Ecto neural progenitor cell (in vitro differentiated cells): ENCODE measurements around the gene FOXP1.

ENCODE experiments used
- DNase-seq: peaks from one replicate; pipeline ENCODE4 v3.0.0-alpha.2; 2018; ENCODE audit warnings: low spot score

FOXP1 gene

DNA sequence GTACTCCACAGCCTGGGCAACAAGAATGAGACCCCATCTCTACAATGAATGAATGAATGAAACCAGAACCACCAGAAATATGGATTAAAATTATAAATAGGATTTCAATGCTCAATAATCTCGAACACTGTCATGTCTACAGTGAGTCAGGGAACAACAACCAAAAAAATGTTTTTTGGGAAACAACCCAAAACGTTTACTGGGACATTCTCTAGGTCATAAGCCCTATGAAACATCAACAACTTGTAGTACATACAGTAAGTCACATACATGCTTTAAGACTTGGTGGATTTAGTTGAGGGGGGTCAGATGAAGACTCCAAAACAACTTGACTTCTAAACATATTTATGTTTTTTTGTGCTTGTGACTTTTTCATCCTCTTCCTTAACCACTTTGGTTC lies 511.2 kb downstream of the FOXP1 start:
- no peak for DNase-seq

DNA sequence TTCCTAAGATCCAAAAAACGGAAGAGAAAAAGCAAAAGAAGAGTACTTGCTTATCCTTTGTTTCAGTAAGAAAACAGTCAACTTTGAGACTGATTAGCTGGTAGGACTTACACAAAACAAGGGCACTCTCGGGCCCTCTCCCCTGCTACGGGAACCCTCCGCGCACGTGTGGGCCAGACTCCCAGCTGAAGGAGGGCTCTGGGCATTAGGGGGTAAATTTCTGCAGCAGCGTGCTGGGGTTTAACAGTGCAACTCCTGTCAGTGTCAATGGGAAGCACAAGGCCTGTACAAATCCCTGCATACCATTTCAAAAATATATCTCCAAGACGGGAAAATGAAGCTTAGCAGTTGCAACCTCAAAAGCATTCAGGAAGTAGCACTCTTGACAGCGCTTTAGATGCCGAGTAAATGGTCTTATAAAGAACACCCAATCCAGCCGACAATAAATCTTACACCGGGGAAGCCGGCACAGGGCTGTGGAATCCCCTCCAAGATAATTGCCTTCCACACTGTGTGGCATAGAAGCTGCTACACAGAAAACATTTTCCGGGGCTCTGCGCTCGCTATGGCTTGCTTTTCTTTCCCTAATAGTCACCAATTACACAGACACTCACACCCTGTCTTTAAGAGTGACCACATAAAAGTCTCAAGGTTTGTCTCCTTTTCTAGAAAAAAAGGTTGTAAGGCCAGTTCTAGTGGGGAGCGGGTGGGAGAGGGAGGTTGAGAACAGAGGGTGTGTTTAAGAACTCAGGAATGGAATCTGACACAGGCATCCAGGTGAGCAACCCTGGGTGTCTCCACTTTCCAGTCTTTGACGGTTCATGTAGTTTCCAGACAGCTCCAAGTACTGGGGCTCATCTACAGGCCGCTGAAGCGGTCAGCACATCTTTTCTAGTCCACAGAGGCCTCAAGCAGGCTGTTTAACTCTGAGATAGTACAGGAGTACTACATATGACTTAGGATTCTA lies 512.7 kb downstream of the FOXP1 start:
- DNase-seq: no peak

DNA sequence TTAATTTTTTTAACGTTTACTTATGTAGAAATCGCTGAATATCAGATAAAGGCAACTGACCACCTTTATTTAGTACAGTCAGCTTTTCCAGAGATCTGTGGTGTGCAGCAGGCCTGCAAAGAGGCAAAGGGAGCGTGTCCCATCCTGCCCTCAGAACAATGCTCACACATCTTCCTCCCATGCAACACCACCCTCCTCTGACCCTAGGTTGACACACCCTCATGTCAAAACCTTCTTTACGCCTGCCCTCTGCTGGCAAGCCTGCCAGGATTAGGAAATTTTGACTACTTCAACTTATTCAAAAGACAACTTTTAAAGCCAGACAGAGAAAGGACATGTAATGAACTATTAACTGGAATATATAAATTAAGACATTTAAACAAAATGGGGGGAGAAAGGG lies 513.7 kb downstream of the FOXP1 start:
- peak; percentile 51 for DNase-seq

DNA sequence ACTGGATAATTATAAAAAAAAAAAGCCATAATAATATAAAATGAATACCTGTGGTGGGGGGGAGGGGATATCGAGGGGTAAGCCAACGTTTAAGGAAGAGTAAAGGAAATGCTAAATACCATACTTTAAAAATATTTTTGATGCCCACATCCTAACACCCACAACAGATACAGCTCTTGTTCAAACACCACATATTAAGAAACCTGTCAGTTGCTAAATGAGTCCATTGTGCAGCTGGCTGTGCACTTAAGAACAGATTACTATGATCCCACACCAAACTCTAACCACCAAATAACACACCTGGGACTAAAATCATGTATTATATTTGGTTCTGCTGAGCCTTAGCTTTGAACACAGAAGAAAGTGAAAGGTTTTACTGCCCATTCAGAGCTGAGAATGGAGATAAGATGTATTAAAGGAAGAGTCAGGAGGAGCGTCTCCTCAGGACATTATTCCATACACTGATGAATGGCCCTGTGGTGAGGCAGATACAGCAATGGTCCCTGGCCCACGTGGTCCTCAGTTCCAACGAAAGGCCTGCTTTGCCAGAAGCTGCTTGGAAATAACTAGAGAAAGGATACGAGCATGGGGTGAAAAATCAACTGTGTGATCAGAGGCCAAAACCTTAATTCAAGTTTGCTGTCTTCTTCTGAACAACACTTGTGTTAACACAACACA lies 515.4 kb downstream of the FOXP1 start:
- DNase-seq: no peak

DNA sequence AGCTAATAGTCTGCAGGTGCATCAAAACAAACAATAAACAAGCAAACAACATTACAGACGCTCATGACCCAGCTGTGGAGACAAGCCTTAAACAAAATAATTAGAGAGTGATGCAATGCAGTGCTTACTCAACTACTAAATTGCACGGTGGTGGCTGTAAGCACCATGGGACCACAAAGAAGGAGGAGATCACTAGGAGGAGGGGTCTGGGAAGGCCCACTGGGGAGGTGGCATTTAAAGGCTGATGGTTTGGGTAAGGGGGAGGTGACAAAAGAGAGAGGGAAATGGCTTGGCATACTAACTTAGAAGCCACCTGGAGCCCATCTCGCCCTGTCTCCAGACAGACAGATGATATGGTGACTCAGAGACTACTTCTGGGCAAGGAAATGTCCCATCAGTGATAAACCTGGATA lies 516.7 kb downstream of the FOXP1 start:
- DNase-seq: no peak

DNA sequence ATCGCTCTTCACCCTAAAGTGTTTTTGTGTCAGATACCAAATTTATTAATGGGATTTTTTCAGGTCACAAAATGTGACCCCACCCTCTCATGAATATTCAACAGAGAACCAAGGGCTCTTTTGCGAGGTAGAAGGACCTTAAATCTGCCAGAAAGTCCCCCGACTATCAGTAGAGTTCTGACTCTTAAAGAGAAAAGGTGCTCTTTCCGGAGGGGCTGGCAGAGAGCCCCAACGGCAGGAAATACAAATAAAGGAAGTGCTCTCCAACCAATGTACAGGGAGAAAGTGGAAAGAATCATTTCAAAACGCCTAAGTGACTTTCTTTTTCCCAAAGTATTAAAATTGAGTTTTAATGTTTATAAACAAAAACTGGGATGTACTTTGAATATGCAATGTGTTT lies 517.2 kb downstream of the FOXP1 start:
- DNase-seq: no peak

DNA sequence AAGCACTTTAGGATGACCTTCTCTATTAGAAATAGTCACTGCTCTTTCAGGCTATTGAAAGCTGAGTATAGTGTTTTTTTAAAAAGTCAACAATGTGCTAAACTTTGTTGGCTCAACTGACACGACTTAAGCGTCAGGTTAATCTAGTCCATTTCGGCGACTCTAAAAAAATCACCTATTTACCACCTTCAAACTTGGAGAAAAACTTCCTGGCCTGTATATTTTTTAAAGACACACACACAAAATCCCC lies 517.8 kb downstream of the FOXP1 start:
- DNase-seq: no peak

DNA sequence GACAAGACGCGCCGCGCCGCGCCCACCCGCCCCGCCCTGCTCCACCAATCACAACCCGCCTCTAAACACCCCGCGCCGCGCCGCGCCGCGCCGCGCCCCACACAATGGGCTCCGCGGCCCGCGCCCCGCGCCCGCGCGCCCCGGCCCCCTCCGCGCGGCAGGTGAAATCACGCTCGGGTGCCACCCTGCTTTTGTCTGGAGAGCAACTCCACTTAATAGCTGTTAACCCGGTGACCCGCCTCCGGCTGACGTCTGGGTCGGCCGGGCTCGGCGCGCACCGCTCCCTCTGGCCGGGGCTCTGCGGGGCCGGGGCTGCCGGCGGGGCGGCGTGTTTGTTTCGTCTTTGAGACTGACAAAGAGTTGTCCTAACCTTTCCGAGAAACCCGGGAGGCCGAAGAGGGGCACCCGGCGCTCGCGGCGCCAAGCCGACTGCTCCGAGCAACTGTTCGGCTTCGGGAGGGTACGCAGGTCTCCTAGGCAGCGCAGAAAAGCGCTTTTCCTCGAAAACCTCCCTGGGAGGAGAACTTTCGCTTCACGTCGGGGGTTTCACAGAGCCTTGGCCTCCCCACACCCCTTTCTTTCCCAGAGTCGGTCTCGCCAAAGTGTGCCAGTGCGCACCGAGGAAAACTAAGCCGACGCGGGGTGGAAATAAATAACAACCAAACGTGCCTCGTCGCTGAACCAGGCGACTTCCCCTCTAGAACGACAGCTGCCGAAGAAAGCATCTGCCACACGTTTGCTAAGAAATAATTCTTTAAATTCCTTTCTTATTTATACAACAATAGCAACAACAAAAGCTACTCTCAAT lies 518.4 kb downstream of the FOXP1 start:
- peak; percentile 78 for DNase-seq

DNA sequence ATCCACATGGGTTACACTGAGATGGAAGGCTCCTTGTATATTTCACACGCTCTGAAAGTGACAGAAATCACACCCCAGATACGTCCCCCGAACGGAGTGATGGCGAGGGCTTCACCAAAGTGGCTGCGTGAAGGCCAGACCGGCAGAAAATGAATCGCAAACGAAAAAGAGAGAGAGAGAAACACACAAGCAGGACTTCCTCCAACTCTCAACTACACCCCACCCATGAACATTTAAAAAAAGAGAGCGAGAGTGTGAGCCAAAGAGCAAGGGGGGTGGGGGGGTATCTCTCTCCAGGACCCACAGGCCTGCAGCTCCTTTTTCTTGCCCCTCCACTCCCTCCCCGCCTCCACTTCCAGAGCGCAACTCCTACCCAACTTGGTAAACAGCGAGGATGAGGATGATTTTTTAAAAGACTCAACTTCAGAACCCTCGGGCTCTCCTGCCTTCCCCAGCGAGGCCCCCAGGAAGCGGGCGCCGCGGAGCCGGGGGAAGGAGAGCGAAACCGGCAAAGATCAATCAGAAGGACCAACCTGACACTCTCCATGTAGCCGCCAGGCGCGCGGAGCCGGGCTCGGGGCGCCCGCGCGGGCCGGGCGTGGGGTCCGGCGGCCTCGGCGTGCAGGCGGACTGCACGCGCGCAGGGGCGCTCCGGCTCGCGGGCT lies 519.1 kb downstream of the FOXP1 start:
- DNase-seq: peak; percentile 66

DNA sequence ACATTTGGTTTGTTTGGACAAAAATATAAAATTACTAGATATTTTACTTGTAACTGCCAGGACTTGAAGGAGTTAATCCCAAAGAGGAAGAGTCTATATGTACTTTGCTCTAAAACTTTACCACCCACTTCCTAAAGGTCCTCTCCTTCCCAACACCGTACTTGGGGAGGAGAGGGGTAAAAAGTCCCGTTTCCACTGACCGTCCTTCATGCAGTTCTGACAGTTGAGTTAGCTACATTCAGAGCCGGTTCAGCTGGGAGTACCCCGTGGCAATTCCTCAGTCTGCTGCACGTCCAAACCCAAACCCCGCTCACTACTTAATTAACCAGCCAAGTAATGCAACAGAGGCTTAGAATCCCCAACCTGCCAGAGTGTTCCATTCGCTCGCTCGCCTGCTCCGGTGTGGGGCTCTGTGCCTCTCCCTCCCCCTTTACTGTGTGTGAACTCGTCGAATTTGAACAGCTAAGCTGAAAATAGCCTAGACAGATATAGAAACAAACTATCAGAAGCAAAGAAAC lies 519.7 kb downstream of the FOXP1 start:
- DNase-seq: peak; percentile 55

DNA sequence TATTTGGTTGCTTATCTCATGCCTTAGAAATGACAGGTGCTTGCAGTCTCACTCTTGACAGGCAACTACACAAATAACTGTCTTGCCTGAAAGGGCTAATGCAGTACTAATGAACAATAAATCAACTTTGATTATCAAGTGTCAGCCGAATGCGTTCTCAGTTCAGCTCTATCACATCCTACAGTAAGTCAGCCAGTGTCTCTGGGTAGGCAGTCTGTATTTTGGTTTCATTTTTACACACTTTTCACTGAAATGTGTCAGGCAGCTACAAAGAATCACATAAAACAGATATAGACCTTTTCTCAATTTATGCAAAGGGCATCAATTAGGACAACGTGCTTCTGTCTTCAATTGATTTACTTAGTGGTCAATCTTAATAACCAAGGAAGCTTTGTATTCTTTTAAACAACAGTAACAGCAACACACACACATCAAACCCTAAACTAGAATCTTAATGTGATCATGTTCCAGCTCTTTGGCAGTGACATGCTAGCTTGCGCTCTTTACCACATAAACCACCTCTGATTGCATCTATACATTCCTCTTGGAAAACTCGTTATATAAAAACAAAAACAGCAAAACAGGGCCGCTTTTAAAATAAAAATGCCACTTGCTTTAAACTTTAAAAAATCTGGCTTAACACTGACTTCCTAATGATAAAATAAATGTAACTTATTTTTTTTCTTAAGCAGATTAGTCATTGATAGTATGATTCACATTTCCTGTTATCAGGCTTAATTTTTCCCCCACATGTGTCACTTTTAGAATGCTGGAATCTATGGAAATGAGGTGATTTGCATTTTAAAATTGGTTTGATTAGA lies 520.4 kb downstream of the FOXP1 start:
- DNase-seq: no peak

DNA sequence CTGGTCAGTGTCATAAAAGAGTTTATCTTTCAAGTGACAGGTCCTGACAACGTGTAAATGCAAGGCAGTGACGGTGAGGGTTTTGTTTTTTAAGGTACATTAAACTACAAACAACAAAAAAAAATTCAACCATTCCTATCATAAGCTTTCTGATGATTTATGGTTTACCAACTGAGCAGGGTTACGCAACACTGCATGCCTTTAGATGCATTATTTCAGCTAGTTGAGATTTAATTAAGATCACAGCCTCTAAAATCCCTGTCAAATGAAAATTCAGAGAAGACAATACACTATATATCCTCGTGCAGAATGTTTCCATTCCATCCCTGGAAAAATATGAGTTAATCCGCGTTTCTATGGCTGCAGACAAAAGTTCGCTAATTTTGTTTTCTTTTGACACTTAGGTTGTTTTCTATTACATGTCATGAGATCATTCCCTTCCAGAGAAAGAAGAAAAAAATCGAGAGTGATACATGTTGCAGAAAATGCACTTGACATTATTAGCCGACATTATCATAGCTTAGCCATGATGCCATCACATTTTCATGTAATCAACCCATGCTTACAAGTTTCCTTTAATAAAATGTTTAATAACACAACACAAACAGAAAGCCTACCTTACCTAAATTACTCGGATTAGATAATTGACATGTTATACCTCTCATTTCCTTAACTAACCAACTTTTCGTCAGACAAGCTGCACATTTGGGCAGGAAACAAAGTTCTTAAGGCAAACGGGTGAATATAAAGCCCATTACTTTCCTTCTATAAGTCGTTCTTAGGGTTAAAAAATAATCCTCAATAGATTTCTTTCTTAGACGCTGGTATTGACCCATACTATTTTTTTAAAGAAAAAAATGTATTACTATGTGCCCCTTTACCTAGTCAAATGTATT lies 521.2 kb downstream of the FOXP1 start:
- DNase-seq: no peak

DNA sequence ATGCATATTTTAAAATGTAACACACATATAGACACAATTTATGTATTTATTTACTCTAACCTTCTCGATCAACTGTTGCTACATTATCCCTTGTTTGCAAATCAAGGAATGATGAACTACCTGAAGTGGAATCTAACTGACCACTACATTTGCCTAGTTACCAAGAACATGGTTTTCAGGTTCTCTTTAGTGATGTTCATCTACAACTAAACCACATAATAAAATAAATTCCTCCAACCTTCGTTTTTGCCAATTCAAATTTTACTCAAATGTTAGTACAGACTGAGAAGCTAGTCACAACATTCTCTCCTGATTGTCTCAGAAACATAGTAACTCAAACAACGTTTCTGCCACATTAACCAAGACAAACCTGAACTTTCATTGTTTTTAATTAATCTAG lies 521.9 kb downstream of the FOXP1 start:
- no peak for DNase-seq

DNA sequence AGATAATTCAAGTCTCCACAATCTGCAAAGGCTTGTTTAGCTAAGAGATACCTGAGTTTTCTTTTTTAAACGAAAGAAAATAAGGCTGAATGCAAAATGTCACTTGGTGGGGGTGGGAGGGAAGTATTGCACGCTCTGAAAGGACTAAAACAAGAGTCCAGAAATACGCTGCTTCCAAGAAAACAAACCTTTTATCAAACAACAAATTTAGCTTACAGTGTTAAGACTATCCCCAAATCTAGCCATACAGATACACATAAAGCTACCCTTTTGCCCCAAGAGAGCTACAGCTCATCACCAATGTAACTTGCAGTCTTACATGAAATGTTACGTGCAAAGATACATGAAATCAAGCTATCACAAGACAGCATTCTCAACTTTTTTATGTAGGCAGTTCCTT lies 522.5 kb downstream of the FOXP1 start:
- no peak for DNase-seq

DNA sequence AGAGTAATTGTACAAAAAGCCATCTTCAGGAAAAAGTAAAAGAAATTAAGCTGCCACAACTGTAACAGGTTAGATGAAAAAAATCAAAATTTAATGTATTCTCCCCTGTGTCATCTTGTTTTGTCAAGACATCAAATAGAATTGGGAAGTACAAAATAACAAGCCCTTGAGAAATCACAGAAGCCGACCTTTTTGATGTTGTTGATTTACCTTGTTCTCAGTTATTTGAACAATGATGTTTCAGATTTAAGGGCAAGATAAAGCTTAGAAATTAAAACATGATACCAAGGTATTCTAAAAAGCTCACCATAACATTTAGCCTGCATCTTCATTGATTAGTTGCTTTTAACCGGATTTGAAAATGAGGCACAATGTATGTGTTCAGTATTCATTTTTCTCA lies 523.0 kb downstream of the FOXP1 start:
- DNase-seq: no peak

DNA sequence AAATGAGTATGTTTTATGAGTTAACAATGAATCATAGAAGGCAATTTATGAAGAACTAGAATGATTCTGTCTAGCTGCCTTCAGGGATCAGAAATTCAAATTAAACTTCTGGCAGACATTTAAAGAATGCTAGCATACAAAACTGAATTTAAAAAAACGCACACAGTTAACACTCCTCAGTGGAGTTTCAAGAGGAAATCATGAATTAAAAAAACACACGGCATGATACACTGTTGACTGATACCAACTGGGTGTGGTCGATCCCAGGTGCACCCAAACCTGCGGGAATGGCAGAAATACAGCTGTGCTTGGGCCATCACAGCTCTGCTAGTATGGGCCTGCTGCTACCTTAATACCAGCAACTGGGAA lies 526.0 kb downstream of the FOXP1 start:
- DNase-seq: no peak

DNA sequence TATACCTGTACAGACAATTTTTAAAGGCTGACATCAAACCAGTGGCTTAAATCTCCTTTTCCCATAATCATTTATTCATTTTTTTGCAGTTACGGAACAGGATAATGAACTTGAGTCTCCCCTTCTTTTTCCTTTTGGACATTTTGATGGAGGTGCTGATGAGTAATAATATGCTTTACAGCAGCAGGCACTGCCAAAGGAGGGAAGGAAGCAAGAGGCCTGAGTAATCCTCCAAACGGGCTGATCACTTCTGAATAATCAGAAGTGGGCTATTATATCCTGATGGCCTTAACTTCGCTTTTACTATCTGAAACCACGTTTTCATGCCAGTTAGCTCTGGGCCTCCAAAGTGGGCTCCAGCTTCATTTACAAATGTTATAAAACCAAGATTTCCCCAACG lies 527.2 kb downstream of the FOXP1 start:
- DNase-seq: no peak

DNA sequence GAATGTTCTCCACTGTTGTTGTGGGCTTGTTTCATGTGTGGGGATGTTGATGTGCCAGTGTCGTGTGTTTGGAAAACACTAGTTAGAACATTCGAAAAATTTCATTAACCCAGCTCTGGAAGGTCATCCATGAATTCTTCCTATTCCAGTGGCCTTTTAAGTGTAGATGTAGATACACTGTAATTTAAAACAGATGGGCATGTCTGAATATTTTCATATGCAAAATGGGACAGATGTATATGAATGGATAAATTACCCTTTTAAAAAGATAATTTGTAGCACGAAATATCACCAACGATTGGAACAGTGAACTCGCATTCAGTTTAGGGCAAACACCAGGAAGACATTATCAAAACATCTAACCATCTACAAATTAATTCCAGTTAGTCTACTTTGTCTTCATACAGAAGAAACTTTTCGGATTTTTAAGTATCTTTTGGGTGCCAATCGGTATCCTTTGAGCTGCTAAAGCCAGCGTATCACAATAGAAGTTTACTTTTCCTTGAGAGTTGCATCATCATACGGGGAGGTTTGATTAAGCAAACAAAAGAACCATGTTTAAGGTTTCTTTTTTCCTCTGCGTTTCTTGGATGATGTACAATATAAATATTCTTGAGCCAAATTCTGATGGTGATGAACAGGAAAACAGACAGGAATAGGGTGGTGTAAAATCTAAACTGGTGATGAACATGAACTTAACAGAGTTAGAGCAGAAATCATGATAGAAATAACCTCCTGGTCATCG lies 528.1 kb downstream of the FOXP1 start:
- DNase-seq: no peak

DNA sequence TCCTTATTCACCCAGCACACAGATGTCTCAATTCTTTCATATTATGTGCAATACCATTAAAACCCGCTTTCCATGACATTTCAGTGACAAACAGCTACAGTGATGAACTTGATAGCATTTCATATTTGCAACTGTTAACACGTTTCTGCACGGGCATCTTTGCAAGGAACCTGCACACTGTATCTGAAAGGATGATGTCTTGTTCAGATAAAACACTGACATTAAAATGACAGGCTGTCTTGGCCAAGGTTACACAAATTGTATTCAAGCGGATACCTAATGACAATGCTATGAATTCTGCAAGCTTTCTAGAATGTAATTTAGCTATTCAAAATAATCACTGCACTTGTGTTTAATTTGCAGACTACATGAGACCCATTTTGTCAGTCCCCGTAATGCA lies 529.2 kb downstream of the FOXP1 start:
- DNase-seq: no peak

DNA sequence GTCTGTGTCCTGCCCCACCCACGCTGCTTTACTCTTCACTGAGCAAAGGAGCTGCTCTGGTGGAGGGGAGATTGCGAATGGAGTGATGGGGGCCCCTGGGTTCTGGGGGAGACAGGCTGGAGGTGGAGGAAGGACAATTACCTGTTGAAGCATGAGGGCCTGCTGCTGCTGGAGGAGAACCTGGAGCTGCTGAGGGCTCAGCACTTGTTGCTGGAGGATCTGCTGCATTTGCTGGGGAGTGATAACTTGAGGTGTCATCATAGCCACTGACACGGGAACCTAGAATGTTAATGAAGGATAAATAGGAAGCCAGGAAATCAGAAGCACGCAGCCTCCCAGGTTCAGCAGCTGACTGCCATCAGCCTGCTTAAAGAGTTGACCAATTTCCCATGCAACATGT lies 530.0 kb downstream of the FOXP1 start:
- no peak for DNase-seq
